D721Med (cell line): Measurements from ENCODE around the gene P3H3.

Source experiments
- DNase-seq: peaks from one replicate; pipeline ENCODE4 v3.0.0; 2011; ENCODE audit warnings: low spot score; ENCODE audit not compliant: insufficient read length
- FAIRE-seq: peaks from 2 replicates; lab custom pipeline; 2011; peaks lifted over from hg19 to GRCh38; lab: Jason Lieb, UNC
- CTCF ChIP-seq: IDR thresholded peaks from 2 replicates; pipeline ENCODE4 v1.5.1; 2012; ENCODE audit warnings: mild to moderate bottlenecking, control low read depth; ENCODE audit not compliant: insufficient read depth; ENCODE audit errors: missing control alignments

P3H3 gene

GRCh38 chr12:6817662-6818157 is 10.5 kb upstream of the P3H3 start:
- no peak for FAIRE-seq
- TF ChIP-seq CTCF, result no peak
- no peak for DNase-seq

DNA sequence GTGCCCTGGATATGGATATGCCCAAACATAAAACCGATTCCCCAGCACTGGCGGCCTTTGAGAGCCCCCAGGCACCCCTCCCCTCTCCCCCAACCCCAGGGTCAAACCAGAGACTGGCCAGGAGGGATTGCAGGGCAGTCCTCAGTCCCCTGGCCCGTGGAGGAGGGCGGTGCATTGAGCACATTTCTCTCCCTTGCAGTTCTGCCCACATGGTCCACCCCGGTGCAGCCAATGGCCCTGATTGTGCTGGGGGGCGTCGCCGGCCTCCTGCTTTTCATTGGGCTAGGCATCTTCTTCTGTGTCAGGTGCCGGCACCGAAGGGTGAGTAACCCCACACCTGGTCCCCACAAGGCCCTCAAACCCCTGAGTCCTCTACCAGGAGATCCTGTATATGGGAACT is 10.0 kb upstream of the P3H3 start:
- DNase-seq (no peak), FAIRE-seq (no peak)
- no peak for TF ChIP-seq CTCF

- no peak for TF ChIP-seq CTCF
- FAIRE-seq, result no peak
- no peak for DNase-seq
Observed at GRCh38 chr12:6818645-6819044, 9.6 kb upstream of the P3H3 start.

DNA sequence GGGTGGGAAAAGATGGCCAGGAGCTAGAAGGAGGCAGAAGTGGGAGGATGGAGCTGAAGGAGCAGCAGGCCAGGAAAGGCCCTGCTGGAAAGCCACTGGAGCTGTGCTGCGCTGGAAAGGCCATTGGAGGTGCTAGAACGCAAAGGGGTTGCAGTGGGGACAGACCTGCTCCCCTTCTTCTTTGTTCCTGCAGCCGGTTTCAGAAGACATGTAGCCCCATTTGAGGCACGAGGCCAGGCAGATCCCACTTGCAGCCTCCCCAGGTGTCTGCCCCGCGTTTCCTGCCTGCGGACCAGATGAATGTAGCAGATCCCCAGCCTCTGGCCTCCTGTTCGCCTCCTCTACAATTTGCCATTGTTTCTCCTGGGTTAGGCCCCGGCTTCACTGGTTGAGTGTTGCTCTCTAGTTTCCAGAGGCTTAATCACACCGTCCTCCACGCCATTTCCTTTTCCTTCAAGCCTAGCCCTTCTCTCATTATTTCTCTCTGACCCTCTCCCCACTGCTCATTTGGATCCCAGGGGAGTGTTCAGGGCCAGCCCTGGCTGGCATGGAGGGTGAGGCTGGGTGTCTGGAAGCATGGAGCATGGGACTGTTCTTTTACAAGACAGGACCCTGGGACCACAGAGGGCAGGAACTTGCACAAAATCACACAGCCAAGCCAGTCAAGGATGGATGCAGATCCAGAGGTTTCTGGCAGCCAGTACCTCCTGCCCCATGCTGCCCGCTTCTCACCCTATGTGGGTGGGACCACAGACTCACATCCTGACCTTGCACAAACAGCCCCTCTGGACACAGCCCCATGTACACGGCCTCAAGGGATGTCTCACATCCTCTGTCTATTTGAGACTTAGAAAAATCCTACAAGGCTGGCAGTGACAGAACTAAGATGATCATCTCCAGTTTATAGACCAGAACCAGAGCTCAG is 8.8 kb upstream of the P3H3 start:
- no peak for FAIRE-seq
- DNase-seq, result no peak
- no peak for TF ChIP-seq CTCF

DNA sequence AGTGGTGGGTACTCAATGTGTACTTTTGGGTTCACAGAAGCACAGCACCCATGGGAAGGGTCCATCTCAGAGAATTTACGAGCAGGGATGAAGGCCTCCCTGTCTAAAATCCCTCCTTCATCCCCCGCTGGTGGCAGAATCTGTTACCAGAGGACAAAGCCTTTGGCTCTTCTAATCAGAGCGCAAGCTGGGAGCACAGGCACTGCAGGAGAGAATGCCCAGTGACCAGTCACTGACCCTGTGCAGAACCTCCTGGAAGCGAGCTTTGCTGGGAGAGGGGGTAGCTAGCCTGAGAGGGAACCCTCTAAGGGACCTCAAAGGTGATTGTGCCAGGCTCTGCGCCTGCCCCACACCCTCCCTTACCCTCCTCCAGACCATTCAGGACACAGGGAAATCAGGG is 8.0 kb upstream of the P3H3 start:
- FAIRE-seq (no peak), DNase-seq (no peak)
- TF ChIP-seq CTCF, result no peak

GRCh38 chr12:6821591-6822425 is 6.4 kb upstream of the P3H3 start, which contains the start of gene GPR162:
GPR162 (plus strand) TSS chr12:6821821; CDS start chr12:6823899, 2,078 bp downstream.
- DNase-seq, result no peak
- no peak for FAIRE-seq

More at GRCh38 chr12:6821591-6822425, 6.4 kb upstream of the P3H3 start, which contains the start of gene GPR162:
- no peak for TF ChIP-seq CTCF
